Hematopoietic multipotent progenitor cell (in vitro differentiated cells): ENCODE data around the gene CREB5. TPM values are rescaled to one million over a fixed set of nuclear protein-coding genes. Genes with fewer than 3 reads are reported as not detected.

Experiments used
- DNase-seq, 3 donors: peaks; one replicate each; pipeline ENCODE4 v3.0.0-alpha.2; 2011 to 2015; ENCODE audit warnings: low read depth in 2 of 3, low spot score in 2 of 3
- total RNA-seq: library from RNA; depleted of rRNA; stranded (reverse); fragments of >200 nt; gene quantifications from one replicate; pipeline ENCODE4 v1.2.3, GENCODE V29; 2012

The CREB5 gene
- total RNA-seq, 1 donor, result 20.7 TPM

- no peak for DNase-seq
Measured at GRCh38 chr7:28627896-28628295, 215.6 kb downstream of the CREB5 start.

- DNase-seq, result no peak
Measured at GRCh38 chr7:28629216-28629842, 217.0 kb downstream of the CREB5 start.

GRCh38 chr7:28630350-28630749 is 218.0 kb downstream of the CREB5 start:
- DNase-seq, result no peak

GRCh38 chr7:28631995-28632394 is 219.7 kb downstream of the CREB5 start:
- no peak for DNase-seq

- DNase-seq, result no peak
Measured at GRCh38 chr7:28638914-28639313, 226.6 kb downstream of the CREB5 start.

- no peak for DNase-seq
Measured at GRCh38 chr7:28640001-28640400, 227.7 kb downstream of the CREB5 start.

GRCh38 chr7:28641752-28642545 is 229.6 kb downstream of the CREB5 start:
- no peak for DNase-seq

GRCh38 chr7:28643188-28643569 is 230.9 kb downstream of the CREB5 start:
- DNase-seq, result no peak

GRCh38 chr7:28643584-28644340 is 231.4 kb downstream of the CREB5 start:
- no peak for DNase-seq

- no peak for DNase-seq
Measured at GRCh38 chr7:28645866-28646265, 233.5 kb downstream of the CREB5 start.

GRCh38 chr7:28646376-28647075 is 234.2 kb downstream of the CREB5 start:
- no peak for DNase-seq

- no peak for DNase-seq
Measured at GRCh38 chr7:28647076-28647421, 234.7 kb downstream of the CREB5 start.

GRCh38 chr7:28649189-28649588 is 236.9 kb downstream of the CREB5 start:
- no peak for DNase-seq

GRCh38 chr7:28649811-28650210 is 237.5 kb downstream of the CREB5 start:
- DNase-seq, result no peak

- no peak for DNase-seq
Measured at GRCh38 chr7:28654110-28654509, 241.8 kb downstream of the CREB5 start.

GRCh38 chr7:28656529-28656928 is 244.2 kb downstream of the CREB5 start:
- no peak for DNase-seq

GRCh38 chr7:28658381-28658780 is 246.1 kb downstream of the CREB5 start:
- no peak for DNase-seq

GRCh38 chr7:28660132-28660531 is 247.8 kb downstream of the CREB5 start:
- DNase-seq, result no peak

GRCh38 chr7:28661826-28662595 is 249.7 kb downstream of the CREB5 start:
- DNase-seq, result no peak

- no peak for DNase-seq
Measured at GRCh38 chr7:28666154-28666553, 253.8 kb downstream of the CREB5 start.
